ENCODE results near the gene NADK2. TPM values are rescaled to one million over a fixed set of nuclear protein-coding genes. Genes with fewer than 3 reads are reported as not detected.

Gene NADK2
- total RNA-seq, 3 donors from 2014 or later, result 27.4 to 31.8 (median 27.9) TPM

DNA sequence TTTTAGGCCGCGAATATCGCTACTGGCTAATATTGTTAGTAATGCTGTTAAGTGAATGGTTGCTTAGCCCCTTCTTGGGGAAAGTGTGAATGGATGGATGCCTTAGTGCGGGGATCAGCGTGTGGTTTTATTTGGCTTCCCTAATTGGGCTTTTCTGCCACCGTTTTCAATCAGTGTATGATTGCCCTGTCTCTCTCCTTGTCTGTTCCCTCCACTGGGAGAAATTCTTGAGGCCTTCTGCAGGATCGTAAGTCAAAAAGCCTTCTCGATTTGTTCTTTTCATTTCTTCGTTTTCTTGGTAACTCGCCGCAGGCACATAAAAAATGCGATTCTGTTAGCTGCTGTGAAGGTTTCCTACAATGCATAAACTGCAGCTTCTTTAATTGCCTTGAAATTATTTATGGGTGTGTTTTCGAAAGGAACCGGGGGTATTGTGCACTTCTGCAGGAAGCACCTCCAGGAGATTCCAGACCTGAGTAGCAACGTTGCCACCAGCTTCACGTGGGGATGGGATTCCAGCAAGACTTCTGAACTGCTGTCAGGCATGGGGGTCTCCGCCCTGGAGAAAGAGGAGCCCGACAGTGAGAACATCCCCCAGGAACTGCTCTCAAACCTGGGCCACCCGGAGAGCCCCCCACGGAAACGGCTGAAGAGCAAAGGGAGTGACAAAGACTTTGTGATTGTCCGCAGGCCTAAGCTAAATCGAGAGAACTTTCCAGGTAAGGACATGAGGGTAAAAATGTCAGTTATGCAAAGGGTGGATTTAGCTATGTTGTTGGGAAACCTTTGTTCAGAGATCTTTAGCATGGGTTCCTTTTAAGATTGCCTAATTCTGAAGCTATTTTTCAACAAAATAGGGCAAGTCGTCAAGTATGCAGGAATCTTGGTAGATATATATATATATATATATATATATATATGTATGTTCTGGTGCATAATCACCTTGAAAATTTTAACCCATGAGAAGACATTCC is 89.1 kb downstream of the NADK2 start:
- Histone ChIP-seq H3K4me3 (peak overlapping the region; percentile 77 to 98 (median 91)), H3K27me3 (no peaks in the 10 kb centered on the region), H3K27ac (peak overlapping the region; percentile 20 to 25), H3K36me3 (no peaks in the 10 kb centered on the region), H3K9me3 (no peaks in the 10 kb centered on the region), H3K4me1 (peaks cover 0 to 13% of the 10 kb centered on the region in 2 donors)
- DNase-seq (ENCODE audit: low spot score in 2 of 2), result no peak
- TF ChIP-seq POLR2AphosphoS5 (IDR thresholded peaks at IDR 0.05) (no peak), POLR2A (IDR thresholded peaks at IDR 0.05) (no peak)
- TF ChIP-seq, protein P1, sequence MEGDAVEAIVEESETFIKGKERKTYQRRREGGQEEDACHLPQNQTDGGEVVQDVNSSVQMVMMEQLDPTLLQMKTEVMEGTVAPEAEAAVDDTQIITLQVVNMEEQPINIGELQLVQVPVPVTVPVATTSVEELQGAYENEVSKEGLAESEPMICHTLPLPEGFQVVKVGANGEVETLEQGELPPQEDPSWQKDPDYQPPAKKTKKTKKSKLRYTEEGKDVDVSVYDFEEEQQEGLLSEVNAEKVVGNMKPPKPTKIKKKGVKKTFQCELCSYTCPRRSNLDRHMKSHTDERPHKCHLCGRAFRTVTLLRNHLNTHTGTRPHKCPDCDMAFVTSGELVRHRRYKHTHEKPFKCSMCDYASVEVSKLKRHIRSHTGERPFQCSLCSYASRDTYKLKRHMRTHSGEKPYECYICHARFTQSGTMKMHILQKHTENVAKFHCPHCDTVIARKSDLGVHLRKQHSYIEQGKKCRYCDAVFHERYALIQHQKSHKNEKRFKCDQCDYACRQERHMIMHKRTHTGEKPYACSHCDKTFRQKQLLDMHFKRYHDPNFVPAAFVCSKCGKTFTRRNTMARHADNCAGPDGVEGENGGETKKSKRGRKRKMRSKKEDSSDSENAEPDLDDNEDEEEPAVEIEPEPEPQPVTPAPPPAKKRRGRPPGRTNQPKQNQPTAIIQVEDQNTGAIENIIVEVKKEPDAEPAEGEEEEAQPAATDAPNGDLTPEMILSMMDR (IDR thresholded peaks at IDR 0.05), result no peak
- intact Hi-C loops (cut with DNase I; ENCODE audit: low total_unique reads), result no loop called here

DNA sequence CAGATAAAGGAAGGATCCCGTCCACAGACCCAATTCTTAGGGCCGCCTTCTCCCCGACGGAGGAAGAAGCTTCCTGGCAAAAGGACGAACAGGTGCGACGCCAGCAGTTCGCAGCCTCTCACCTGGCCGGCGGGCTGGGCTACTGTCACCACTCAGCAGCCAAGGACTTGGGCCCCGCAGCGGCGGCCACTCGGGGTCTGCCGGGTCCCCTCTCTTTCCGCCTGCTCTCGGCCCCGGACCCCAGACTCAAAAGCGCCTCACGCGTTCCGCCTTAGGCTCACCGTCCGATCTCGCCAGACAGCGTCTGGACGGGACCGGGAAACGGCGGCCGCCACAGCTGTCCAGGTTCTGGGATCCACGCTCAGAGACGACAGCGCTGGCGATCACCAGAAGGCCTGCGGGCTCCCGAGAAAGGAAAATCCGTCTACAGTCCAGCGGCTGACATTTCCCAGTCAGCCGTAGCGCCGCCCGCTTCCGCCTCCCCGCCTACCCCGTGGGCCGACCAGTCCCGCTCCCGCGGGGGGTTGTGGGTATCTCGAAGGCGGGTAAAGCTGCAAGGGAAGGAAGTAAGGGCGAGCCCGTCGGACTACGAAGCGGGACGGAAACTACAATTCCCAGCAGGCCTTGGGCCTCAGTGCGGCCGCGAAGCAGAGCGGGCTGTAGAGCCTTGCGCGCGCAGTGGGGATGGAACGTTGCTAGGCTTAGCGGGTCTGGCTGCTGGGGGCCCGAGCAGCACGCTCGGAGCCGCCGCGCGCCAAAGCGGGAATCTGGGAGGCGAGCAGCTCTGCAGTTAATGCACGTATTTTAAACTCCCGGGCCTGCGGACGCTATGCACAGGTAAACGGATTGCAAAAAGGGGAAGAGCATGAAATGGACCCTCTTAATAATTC is 90.0 kb downstream of the NADK2 start, which contains the start of the genes LMBRD2 and SKP2:
Gene LMBRD2, minus strand, starts transcription at position 454 of the 890 bp plus-strand sequence. CDS start 8,538 bp downstream, outside the sequence.
Gene SKP2, plus strand, starts transcription at position 678 of the 890 bp plus-strand sequence. Its CDS starts 152 bp downstream, at position 830.
- H3K27me3 ChIP-seq, result no peaks in the 10 kb centered on the region
- H3K36me3 ChIP-seq, result no peaks in the 10 kb centered on the region
- peak; percentile 95 for DNase-seq (ENCODE audit: low spot score in 2 of 2)
- peak; percentile 25 for TF ChIP-seq POLR2A (IDR thresholded peaks at IDR 0.05)
- TF ChIP-seq POLR2AphosphoS5 (IDR thresholded peaks at IDR 0.05), result peak; percentile 57 to 90 (median 83)
- TF ChIP-seq, protein P1 (IDR thresholded peaks at IDR 0.05), result no peak
- peaks cover 0 to 13% of the 10 kb centered on the region in 2 donors for H3K4me1 ChIP-seq
- H3K9me3 ChIP-seq, result no peaks in the 10 kb centered on the region
- intact Hi-C loops (cut with DNase I; ENCODE audit: low total_unique reads), result no loop called here
- H3K27ac ChIP-seq, result peak within 1 kb of the TSS; percentile 74 to 85
- peak within 1 kb of the TSS; percentile 77 to 98 (median 91) for H3K4me3 ChIP-seq

DNA sequence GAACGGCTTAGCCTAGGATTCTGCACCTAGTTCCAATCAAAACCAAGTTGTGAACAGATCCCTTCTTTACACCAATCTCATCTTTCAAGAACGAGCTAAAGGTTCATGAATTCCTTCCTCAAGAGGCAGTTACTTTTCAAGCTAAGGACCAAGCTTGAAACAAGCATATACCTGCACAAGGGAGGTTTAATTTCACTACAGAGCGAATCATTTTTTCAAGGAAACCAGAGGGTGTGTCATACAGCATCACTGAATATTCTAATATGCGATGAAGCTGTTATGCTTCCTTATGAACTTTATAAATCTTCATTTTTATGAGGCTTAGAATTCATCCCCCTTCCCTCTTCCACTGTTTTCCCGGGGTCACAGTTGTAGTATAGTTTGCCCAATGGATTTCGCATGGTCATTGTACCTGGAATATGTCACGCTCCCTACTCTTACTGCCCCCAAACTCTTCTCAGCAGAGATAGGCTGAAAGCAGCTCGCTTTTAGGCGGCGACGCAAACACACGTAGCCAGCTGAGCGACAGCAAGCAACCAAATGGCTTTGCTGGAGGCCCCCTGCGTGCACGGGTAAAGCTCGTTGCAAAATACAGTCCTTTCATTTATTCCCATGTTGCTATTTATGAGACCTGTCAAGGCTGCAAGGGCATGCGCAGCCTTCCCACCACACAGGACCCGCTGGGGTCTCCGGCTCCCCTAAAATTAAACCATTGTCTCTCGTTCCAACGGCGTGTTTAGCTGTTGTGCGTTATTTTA is 90.9 kb downstream of the NADK2 start:
- no peak for DNase-seq (ENCODE audit: low spot score in 2 of 2)
- Histone ChIP-seq H3K27me3 (no peaks in the 10 kb centered on the region), H3K4me3 (peak overlapping the region; percentile 77 to 98 (median 91)), H3K36me3 (no peaks in the 10 kb centered on the region), H3K27ac (peak overlapping the region; percentile 74 to 85), H3K9me3 (no peaks in the 10 kb centered on the region), H3K4me1 (peaks cover 0 to 13% of the 10 kb centered on the region in 2 donors)
- intact Hi-C loops (cut with DNase I; ENCODE audit: low total_unique reads), result no loop called here
- TF ChIP-seq POLR2A (IDR thresholded peaks at IDR 0.05) (no peak), POLR2AphosphoS5 (IDR thresholded peaks at IDR 0.05) (no peak)
- TF ChIP-seq, protein P1 (IDR thresholded peaks at IDR 0.05), result no peak

DNA sequence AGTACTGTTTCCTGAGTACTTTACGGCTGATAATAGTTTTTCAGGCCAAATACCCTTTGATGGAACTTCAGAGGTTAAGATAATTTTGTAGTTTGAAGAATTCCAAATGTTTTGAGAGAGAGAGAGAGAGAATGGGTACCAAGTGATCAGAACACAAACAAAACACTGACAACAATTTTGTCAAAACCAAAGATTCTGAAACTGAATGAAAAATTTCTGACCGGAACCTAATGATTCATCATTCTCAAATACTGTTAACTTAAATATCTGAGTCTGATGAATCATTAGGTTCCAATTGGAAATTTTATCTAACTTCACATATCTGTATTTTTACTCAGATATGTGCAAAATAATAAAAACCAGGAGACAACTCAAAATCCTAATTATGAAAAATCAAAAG is 94.0 kb downstream of the NADK2 start:
- Histone ChIP-seq H3K36me3 (no peaks in the 10 kb centered on the region), H3K27ac (no peak overlapping the region), H3K9me3 (no peaks in the 10 kb centered on the region), H3K4me1 (peaks cover 0 to 9% of the 10 kb centered on the region in 2 donors), H3K27me3 (no peaks in the 10 kb centered on the region), H3K4me3 (no peak overlapping the region)
- TF ChIP-seq, protein P1 (IDR thresholded peaks at IDR 0.05), result no peak
- TF ChIP-seq POLR2A (IDR thresholded peaks at IDR 0.05) (no peak), POLR2AphosphoS5 (IDR thresholded peaks at IDR 0.05) (no peak)
- no peak for DNase-seq (ENCODE audit: low spot score in 2 of 2)
- intact Hi-C loops (cut with DNase I; ENCODE audit: low total_unique reads), result no loop called here
